Measurements from ENCODE around the gene ACP6.

DNA sequence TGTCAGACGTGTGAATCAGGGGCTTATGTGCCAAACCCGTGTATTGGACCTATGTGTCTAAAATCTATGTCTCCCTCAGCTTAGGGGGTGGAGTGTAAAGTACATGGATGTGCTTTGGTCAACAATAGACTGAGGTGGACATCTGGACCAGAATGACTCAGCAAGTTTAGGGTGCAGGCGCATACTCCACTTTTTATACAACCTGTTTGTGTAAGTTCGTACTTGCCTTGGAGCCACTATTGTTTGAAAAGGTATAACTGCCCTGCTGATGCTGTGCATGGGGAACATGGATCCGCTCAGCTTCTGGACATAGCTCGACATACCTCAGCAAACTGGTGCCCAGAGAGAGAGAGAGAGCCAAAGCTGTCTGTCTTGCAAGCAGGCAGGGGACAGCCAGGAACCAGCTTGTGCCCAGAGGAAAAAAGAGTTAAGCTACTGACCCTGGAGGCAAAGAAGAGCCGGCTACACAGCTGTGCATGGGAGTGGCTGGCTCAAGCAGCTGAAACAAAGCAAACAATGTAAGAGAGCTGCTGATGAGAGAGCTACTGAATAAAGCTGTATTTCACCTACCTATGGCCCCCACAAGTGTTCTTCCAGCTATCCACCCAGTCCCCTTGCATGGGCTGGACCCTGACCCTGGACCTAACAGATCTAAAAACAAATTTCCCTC, 48.8 kb upstream of the ACP6 start:
- TF ChIP-seq, protein P1, sequence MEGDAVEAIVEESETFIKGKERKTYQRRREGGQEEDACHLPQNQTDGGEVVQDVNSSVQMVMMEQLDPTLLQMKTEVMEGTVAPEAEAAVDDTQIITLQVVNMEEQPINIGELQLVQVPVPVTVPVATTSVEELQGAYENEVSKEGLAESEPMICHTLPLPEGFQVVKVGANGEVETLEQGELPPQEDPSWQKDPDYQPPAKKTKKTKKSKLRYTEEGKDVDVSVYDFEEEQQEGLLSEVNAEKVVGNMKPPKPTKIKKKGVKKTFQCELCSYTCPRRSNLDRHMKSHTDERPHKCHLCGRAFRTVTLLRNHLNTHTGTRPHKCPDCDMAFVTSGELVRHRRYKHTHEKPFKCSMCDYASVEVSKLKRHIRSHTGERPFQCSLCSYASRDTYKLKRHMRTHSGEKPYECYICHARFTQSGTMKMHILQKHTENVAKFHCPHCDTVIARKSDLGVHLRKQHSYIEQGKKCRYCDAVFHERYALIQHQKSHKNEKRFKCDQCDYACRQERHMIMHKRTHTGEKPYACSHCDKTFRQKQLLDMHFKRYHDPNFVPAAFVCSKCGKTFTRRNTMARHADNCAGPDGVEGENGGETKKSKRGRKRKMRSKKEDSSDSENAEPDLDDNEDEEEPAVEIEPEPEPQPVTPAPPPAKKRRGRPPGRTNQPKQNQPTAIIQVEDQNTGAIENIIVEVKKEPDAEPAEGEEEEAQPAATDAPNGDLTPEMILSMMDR (IDR thresholded peaks at IDR 0.05; ENCODE audit: borderline replicate concordance, extremely low read depth, low read length, poor library complexity, severe bottlenecking): no peak
- no peak for TF ChIP-seq EZH2 (IDR thresholded peaks at IDR 0.05; ENCODE audit: borderline replicate concordance, low read depth, low read length, severe bottlenecking)

Measured in DND-41 (cell line).